Measurements from ENCODE around the gene PHPT1.

Gene PHPT1

DNA sequence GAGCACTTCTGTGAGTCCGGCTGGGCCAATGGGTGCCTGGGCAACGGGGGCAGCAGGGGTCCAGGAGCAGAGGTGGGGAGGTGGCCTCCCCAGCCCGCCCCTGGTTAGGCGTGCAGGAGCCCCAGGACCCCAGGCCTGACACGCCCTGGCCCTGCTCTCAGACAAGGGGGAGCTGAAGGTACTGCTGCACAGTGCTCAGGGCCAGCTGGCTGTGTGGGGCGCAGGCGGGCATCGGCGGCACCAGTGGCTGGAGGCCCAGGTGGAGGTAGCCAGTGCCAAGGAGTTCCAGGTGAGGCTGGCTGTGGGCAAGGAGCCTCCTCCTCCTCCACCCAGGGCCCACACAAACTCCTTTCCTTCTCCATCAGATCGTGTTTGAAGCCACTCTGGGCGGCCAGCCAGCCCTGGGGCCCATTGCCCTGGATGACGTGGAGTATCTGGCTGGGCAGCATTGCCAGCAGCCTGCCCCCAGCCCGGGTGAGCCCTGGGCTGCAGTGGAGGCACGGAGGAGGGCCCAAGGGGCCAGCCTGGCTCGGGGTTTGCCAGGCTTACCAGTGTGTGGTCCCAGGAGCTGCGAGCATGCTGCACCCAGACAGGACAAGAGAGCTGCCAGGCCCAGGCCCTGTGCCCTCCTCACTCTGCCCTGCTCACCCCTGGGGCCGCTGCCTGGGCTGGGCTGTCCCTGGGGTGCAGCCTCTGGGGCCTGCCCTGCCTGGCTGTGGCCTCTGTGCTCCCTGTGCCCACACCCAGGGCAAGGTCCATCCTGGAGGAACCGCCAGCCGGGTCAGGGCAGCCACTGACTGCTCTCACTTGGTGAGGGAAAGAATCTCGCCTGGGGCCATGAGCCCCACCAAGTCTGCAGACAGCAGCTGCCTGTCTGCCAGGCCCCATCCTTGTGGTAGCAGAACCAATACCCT lies 9.9 kb downstream of the PHPT1 start:
- FAIRE-seq (no peak), DNase-seq (ENCODE audit: insufficient read length, low spot score) (no peak)
- TF ChIP-seq, protein P1, sequence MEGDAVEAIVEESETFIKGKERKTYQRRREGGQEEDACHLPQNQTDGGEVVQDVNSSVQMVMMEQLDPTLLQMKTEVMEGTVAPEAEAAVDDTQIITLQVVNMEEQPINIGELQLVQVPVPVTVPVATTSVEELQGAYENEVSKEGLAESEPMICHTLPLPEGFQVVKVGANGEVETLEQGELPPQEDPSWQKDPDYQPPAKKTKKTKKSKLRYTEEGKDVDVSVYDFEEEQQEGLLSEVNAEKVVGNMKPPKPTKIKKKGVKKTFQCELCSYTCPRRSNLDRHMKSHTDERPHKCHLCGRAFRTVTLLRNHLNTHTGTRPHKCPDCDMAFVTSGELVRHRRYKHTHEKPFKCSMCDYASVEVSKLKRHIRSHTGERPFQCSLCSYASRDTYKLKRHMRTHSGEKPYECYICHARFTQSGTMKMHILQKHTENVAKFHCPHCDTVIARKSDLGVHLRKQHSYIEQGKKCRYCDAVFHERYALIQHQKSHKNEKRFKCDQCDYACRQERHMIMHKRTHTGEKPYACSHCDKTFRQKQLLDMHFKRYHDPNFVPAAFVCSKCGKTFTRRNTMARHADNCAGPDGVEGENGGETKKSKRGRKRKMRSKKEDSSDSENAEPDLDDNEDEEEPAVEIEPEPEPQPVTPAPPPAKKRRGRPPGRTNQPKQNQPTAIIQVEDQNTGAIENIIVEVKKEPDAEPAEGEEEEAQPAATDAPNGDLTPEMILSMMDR (IDR thresholded peaks at IDR 0.05; ENCODE audit: insufficient read depth, missing control alignments): no peak

DNA sequence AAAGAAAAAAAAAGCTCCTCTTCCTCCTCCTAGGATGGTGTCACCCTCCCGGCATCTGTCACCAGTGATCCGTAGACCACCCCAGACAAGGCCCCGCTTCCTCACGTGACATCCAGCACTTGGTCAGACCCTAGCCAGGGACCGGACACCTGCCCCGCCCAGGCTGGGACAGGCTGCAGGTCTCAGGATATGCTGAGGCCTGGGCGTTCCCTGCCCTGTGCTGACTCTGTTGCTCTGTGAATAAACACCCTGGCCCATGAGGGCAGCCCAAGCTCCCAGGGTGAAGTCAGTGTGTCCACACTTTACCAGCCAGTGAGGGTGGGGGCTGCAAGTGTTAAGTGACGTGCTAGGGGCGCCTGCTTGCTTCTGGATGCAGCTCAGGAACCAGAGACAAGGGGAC lies 11.3 kb downstream of the PHPT1 start:
- no peak for FAIRE-seq
- no peak for DNase-seq (ENCODE audit: insufficient read length, low spot score)
- TF ChIP-seq, protein P1 (IDR thresholded peaks at IDR 0.05; ENCODE audit: insufficient read depth, missing control alignments): no peak

DNA sequence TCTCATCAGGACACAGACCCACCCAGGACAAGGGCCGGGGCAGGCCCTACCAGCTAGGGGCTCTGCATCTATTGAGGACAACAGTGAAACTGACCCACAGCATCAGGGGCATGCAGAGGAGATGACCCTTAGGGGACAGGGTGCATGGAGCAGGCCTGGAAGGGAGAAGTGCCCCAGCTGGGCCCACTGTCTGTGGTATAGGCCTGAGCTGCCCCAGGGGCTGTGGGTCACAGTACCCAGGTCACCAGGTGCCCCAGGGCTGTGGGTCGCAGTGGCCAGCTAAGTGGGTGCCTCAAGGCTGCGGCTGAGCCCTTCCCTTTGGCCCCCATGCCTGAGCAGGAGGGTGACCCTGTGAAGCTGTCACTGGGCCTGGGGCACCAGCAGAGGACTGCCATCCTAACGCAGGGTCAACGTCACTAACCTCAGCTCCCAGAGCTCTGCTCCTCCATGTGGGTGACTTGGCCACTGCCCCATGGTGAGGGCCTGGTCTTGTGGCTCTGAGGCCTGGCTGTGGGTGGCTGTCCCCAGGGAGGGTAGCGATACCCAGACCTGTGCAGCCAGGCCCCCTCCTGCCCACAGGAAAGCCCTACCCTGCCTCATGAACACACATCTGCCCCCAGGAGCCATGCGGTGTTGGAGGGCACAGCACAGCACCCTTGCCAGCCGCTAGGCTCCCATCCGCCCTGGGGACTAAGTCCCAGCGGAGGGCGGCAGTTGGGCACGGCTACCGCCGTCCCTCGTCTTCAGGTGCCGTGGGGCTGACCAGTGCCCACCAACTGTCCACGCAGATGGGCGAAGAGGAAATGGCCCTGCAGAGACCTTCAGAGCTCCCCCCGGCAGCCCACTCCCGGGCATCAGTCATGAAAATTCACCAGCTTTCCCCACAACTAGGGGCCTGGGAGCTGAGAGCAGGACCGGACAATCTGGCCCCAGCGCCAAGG lies 12.0 kb downstream of the PHPT1 start:
- FAIRE-seq (no peak), DNase-seq (ENCODE audit: insufficient read length, low spot score) (no peak)
- TF ChIP-seq, protein P1 (IDR thresholded peaks at IDR 0.05; ENCODE audit: insufficient read depth, missing control alignments): no peak

DNA sequence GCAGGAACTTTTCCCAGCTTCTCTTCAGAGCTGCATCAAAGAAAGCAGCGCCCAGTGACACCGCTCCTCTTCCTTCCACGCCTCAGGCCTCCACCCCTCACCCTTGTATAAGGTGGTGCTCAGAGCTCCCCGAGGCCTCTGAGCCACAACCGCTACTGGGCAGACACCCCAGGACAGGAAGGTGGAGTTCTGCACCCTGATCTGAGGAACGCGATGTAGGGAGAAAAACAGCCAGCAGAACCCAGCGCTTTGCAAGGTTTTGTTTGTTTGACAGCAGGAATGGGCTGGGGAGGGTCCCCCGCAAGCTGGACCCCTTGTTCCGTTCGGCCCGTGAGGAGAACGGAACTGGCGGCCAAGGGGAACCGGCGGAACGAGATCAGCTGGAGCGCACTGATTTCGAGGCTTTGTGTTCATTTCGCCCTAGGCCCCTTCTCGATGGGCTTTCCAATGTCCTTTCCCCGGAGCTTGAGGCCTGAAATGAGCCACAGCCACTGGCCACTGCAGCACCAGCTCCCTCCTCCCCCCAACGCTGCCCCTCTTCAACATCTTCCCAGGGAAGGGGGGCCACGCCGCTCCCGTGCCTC lies 12.8 kb downstream of the PHPT1 start:
- TF ChIP-seq, protein P1 (IDR thresholded peaks at IDR 0.05; ENCODE audit: insufficient read depth, missing control alignments): no peak
- no peak for FAIRE-seq
- DNase-seq (ENCODE audit: insufficient read length, low spot score): no peak

DNA sequence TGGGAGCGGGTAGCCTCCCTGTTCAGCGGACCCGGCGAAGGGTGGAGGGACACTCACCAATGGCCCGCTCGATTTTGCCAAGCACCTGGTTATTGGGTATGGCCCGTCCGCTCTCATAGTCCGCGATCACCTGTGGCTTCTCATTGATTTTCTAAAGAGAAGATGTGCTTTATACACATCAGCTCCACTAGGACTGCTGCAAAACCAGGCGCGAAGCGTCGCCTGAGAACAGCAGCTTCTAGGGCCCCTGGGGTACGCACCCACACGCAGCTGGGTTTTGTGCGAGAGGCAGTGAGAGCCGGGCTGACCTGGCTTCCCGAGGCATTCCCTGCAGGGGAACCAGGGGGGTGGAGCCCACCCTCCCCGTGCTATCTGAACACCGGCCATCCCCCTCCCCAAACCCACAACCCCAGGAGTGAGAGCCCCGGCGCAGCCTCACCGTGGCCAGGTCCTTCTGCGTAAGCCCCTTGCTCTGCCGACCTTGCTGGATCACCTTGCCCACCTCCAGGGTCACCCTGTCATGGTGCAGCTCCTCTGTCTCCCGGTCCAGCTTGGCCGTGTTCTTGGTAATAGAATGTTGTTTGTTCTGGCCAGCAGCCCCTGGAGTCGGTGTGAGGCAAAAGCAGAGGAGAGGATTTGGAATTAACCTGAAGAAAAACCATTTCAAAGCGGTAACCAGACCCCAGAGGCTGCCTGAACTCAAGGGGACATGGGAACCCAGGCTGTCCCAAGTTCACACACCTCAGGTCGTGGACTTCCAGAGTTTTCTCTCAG lies 13.8 kb downstream of the PHPT1 start:
- DNase-seq (ENCODE audit: insufficient read length, low spot score) (no peak), FAIRE-seq (no peak)
- TF ChIP-seq, protein P1 (IDR thresholded peaks at IDR 0.05; ENCODE audit: insufficient read depth, missing control alignments): no peak

DNA sequence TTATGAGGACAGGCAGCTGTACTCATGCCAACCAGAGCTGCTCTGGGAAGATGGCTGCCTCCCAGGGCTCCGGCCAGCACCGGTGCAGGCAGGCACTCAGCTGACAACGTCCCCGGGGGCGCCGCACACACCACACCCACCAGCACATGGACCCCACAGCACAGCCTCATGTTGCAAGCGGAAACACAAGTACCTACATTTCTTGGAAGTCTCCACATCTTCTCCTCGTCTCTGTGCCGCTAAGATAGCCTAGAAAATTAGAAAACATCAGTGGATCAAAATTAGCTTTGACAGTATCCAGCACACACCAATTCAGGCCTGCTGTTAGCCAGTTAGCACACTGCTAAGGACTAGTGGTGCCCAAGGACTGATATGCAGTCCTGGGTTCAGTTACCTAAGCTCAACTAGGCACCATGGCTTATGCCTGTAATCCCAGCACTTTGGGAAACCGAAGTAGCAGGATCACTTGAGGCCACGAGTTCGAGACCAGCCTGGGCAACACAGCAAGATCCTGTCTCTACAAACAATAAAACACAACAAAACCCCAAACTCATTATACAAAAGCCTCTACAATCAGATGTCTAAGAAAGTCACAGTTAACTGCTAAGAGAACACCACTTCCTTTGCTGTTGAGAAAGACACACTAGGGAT lies 14.5 kb downstream of the PHPT1 start:
- TF ChIP-seq, protein P1 (IDR thresholded peaks at IDR 0.05; ENCODE audit: insufficient read depth, missing control alignments): no peak
- FAIRE-seq: no peak

More for the DNA sequence above, 14.5 kb downstream of the PHPT1 start:
- no peak for DNase-seq (ENCODE audit: insufficient read length, low spot score)

Data from D721Med (cell line).